ENCODE measurements around the gene UBE2E1.

The UBE2E1 gene

DNA sequence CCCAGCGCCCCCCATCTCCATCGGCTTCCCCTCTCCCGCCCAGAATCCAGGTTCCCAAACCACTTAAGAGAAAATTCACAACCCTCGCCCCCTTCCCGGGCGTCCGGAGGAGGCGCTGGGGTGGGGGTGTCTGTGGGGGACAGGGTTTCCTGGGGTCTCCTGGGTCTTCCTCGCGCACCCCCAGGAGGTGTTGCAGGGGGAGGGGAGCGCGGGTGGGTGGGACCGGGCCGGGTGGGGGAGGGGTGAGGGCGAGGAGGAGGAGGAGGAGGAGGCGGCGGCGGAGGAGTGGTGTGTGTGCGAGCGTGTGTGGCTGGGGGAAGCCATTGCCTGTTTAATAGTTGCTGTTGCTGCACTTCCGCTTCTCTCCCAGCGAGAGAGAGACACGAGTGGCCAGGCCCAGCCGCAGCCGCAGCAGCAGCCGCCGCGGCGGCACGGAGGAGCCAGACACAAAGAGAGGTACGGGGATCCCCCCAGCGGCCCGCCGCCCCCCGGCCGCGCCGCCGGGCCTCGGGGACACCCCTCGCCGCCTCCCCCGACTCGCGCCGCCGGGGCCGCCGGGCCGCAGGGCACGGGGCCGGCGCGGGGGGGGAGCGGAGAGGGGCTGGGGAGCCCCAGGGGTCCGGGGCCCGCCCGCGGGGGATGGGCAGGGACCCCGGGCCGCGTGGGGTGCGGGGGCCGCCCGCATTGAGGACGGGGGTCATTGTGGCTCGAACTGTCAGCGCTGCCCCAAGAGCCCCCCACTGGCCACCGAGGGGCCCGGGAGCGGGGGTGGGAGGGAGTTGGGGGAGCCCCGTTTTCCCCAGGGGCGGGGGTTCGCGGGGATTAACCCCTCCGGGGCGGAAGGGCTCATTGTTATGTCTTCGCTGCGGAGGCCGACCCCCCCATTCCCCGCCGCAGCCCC, at the start of gene UBE2E1:
Gene UBE2E1, plus strand, starts transcription at position 323 of the 901 bp plus-strand sequence. CDS start 1,315 bp downstream, outside the sequence.
- peak in 47 of 51 donors; percentile 14 to 74 (median 52) for DNase-seq

DNA sequence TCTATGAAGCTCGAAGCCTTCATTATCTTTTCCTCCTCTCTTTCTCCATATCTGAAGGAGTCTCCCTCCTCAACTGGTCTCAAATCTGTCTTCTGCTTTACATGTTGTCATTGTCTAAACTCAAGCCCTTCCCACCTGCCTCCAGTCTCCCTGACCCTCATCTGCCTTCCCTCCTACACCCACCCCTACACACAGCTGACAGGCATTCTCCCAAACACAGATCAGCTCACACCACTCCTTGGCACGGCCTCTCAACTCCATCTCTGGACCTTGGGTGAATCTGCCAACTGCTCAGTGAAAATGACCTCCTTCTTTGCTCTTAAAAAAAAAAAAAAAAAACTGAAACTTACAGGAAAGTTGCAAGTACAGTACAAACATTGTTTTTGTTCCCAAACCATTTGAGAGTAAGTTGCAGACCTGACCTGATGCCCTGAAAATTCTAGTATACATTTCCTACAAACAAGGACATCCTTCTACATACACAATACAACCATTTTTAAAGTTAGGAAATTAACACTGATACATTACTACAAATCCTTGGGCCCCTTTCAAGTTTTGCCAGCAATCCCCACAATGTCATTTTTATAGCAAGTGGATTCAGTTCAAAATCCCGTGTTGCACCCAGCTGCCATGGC, 49.4 kb upstream of the UBE2E1 start:
- no peak for DNase-seq

DNA sequence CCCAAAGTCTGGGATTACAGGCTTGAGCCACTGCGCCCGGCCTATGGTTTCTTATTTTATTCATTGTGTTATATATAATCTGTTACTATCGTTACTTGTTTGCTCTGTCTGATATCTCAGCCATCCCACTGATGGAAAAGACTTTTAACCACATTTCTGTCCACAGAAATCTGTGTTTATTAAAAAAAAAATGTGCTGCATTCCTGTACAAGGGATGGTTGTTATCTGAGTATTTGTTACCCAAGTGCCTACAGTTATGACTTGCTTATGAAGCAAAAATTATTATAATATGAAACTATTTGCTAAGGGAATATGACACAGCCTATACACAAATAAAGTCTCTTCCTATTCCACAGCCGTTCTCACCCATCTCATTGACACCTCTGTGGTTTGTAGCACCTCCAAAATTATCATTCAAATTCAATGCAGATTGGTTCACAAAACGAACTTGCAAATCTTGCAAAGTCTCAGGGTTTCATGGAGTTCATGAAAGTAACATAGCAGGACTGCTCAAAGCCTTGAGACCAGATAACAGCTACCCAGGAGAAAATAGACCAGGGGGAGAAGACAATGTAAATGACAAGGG, 47.4 kb upstream of the UBE2E1 start:
- DNase-seq = no peak

DNA sequence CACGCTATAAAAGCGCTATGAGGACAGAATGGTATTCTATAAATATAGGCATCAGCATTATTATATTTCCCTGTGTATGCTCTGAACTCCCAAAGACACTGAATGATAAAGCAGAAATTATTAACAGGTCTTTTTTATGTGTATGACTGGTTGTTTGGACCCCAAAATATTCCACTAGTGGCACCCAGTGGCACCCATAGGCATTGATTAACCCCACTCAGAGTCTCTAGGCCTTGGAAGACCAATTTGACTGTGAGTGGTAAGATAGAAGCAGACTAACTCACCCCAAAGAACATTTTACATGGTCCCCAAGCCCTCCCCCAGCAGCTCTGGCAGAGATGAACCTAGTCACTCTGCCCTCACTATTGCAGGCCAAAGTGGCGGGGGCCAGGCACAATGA, 45.4 kb upstream of the UBE2E1 start:
- DNase-seq = no peak

DNA sequence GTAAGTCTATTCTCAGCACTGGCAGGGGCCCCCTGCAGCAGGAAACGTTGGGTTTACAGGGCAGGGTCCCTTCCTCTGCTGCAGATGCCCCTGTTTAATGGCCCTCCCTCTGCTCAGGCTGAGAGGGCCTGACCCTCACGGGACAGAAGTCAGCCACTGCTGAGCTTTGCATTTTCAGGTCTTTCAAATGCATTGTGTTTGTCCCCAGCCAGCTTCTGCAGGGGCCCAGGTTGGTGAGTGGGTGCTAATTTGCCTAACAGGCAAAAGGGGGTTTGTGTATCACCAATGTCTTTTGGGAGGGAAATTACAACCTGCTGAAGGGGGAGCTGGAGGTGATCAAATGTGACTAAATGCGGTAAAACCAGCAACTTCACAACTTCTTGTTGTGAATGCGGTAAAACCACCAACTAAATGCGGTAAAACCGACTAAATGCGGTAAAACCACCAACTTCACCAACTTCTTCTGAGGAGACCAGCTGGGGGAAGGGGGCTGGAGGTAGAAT, 44.8 kb upstream of the UBE2E1 start:
- no peak for DNase-seq

DNA sequence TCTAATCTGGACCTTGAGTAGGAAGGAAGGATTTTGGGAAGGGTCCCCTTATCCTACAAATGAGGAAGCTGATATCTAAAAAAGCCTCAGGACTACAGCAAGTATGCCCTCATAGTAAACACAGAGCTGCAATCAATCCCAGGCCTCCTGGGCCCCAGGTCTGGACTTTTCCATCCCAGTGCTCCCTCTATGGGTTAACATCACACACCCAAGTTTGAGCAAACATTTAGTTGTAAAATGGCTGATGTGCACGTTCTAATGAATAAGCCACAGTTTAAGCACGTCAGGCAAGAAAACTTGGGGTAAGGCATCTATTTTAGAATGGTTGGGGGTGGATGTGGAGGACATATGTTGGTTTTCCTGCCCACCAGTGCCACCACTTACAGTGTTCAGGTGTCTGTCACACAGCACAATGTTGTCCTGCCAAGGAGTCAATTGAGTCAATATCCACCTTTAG, 44.3 kb upstream of the UBE2E1 start:
- no peak for DNase-seq

DNA sequence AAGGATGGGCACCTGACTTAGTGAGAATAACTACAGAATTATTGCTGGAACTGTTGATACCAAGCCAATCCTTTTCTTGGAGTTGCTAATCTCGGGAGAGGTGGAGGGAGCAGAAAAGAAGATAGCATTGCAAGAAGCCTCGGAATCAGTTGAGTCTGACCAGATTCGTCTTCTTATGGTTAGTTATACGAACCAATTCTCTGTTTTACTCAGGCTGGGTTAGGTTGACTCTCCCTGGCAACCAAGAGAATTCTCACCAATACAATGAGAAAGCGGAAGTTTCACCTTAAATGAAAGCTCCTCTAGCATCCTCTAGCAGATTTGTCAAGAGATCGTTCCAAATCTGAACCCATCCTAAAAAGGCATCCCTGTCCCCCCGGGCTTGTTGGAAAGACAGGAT, 43.5 kb upstream of the UBE2E1 start:
- no peak for DNase-seq

DNA sequence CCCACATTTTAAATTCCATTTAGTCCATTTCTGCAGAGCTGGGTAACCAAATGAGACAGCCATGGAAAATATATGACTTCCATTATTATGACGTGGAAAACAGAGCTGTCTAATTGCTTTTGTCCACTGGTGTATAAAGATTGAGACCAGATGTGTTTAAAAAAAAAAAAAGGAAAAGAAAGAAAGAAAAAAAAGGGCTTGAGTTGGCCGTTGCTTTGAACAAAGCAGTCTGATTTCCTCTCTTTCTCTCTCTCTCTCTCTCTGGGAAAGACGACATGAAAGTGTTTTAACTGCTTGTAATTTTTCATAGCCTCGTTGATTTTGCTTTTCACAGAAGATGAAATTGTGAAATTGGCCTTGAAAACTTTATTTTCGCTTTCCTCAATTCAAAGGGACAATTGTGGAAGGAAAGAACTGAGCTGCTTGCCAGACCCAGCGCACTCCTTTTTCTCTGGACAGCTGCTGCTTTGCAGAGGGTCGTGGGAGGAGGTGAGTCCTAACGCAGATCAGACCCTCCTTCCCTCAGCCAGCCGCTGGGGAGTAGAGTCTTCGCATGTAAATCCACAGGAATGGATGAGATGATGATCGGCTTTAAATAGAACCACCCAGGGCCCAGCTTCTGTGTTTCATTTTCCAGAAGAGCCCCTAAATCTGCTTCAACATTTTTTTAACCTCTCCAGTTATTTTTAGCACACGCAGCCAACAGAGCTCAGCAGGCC, 42.8 kb upstream of the UBE2E1 start:
- DNase-seq = peak in 6 of 51 donors; percentile 2 to 14 (median 4)

DNA sequence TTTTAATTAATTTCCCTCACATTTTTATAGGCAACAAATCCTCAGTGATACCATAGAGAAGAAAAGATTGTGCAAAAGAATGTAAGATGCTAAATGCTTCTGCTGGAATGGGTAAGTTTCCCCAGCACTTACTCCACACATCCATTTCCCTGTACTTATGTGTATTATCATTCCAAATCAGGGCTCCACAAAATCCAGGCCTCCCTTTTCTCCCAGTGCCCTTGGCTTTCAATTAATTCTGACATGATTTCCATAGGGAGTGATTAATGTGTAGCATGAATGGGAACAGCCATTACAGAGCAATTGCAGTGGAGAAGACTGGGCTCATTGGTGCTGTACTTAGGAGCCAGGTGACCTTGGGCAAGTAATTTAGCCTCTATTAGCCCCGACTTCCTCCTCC, 41.3 kb upstream of the UBE2E1 start:
- no peak for DNase-seq

DNA sequence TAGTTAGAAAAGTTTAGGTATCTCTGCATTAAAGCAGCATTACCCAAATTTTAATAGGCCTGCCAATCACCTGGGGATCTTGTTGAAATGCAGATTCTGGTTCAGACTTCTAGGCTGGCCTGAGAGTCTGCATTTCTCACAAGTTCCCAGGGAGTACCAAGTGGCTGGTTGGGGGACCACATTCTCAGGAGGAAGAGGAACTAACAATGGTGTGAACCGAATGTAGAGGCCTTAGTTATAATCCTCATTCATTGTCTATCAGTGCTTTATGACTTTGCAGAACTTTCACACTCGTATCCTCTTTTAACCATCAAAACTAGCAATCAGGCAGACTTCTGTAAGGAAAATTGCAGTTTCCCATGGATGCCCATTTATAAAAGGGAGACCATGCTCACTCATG, 38.2 kb upstream of the UBE2E1 start:
- no peak for DNase-seq

DNA sequence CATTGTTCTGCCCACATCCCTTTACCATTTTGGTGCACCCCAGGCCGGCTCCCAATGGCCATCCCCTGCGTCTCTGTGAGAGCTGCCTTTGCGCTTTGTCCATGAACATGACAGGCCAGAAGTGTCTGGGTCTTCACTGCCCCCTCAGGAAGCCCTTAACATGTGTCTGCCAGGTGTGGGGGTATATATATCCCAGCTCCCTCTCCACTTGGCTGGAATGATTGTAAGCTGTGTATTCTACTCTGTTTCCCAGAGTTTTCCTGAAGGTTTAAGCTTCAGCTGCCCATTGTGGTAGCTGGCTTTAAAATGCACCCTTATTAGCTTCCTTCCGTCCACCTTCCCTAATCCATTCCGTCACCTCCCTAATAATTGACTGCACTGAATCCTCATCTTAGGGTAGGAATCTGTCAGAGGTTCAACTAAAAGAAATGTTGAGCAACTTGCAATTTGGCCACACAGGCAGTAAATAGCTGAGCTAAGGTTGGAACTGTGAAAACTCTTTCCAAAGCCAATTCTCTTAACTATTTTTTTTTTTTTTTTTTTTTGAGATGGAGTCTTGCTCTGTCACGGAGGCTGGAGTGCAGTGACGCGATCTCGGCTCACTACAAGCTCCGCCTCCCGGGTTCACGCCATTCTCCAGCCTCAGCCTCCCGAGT, 30.4 kb upstream of the UBE2E1 start:
- no peak for DNase-seq

DNA sequence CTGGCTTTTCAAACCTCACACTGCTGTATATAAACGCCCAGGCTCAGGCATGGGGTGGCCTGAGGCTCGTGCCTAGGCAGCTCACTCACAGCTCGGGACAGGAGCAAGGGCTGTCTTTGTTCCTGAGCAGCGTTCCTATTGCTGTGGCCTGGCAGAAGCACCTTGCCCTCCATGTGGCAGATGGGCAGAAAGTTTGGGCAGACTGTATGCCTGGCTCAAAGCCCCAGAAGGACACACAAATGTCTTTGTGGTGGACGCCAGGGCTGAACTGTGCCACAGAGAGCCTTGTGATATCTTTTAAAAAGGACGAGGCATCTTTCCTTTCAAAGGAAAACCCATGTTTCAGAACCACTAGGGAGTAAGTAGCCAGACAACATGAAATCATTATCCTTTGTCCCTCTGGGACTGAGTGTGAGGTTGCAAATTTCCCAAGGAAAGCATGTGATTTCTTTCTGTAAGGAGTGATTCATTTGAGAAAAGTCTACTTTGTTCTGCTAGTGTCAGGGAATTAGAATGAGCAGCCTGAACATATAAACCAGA, 29.3 kb upstream of the UBE2E1 start:
- peak in 28 of 51 donors; percentile 1 to 47 (median 22) for DNase-seq

DNA sequence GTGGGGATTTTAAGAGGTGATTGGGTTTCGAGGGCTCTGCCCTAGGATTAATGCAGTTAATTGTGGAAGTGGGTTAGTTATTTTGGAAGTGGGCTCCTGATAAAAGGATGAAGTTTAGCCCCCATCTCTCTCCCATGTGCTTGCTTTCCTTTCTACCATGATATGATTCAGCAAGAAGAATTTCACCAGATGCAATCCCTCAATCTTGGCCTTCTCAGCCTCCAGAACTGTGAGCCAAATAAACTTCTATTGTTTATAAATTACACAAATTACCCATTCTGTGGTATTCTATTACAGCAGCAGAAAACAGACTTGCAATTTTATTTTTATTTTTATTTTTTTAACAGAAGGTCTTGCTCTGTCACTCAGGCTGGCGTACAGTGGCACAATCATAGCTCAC, 27.3 kb upstream of the UBE2E1 start:
- DNase-seq = no peak

DNA sequence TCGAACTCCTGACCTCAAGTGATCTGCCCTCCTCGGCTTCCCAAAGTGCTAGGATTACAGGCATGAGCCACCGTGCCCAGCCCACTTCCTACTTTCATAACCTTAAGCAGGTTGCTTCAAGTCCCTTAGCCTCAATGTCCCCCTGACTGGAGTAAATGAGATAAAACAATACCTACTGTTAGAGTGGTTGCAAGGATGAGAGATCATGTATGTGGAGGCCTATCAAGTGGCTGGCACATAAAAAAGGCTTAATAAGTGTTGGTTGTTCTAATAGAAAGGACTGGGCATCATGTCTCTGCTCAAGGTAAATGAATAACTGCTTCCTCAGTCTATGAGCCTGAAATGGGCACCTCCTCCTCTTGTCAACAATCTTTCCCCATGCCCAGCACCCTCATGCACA, 25.9 kb upstream of the UBE2E1 start:
- no peak for DNase-seq

DNA sequence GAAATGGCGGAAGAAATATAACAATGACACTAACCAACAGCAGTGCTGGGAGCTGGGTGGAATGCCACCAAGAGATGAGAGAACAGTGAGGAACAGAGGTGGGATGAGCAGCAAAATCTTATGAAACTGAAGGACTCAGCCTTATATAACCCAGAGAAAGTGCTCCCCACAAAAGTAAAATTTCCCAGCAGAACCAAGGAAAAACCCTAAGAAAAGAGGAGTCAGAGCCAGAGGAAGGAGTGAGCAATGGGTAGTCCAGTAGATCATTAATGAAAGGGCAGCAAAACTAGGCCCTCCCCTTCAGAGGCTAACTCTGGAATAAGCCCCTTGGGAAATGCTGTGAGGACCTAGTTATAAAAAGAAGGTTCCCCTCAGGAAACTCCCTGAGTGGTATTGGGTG, 24.7 kb upstream of the UBE2E1 start:
- no peak for DNase-seq

DNA sequence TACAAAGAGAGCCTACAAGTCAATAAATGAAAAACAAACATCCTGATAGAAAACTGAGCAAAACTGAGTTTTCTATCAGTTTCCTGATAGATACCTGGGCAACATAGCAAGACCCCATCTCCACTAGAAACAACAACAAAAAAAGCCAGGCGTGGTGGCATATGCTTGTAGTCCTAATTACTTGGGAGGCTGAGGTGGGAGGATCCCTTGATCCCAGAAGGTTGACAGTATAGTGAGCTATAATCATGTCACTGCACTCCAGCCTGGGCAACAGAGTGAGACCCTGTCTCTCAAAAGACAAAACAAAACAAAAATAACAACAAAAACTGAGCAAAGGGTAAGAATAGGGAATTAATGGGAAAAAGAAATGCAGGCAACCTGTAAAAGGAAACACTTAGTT, 23.9 kb upstream of the UBE2E1 start:
- no peak for DNase-seq

DNA sequence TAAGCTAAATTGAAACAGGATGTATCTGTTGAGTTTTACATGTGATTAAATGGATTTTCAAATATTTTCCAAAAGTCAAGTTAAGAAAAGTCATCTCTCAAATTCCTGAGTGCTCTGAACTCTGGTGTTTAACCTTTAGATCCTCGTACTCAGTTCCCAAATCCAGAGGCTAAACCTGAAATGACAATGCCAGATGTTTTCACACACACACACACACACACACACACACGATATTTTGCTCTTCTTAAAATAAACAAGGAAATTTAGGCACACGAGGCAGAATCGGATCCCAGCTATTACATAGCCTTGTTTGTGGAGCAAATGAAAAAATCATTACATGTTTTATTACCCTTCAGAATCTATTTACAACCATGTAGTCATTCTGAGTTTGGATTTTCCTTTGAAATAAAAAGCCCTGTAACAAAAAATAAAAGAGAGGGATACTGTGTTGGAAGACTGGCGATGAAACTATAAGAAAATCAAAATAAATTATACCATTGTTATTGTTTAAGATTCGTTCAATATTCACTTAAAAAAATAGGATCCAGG, 20.6 kb upstream of the UBE2E1 start:
- no peak for DNase-seq

DNA sequence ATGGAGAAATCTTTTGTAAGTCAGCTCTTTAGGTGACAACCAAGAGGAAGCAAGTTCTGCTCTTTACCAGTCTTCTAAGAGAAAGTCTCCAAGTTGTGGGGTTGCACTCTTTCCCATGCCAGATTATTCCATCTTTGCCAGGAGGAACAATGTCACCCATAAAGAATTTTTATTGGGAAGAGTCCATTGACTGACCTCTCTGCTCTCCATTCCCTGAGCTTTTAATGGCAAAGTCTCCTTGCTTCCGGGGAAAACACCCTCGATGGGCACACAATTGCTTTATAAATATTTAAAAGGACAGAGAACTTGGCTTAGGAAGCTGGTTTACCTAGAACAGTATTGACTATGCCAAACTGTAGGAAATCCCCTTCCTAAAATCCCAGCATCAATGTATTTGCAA, 19.9 kb upstream of the UBE2E1 start:
- no peak for DNase-seq

DNA sequence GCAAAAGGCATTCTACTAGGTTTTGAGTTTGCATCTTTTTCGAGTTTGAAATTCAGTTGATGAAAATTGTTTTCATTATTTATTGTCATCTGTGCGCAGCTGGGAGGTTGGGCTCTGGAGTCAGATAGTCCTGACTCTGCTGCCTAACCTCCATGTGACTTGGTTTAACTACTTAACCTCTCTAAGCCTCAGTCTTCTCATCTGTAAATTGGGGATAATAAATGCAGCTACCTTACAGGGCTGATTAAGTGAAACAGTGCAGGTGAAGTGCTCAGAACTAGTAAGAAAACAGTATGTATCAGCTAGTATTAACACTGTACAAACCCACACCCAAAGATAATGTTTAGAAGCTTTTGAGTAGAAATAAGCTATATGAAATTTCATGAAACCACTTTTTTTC, 14.1 kb upstream of the UBE2E1 start:
- no peak for DNase-seq

DNA sequence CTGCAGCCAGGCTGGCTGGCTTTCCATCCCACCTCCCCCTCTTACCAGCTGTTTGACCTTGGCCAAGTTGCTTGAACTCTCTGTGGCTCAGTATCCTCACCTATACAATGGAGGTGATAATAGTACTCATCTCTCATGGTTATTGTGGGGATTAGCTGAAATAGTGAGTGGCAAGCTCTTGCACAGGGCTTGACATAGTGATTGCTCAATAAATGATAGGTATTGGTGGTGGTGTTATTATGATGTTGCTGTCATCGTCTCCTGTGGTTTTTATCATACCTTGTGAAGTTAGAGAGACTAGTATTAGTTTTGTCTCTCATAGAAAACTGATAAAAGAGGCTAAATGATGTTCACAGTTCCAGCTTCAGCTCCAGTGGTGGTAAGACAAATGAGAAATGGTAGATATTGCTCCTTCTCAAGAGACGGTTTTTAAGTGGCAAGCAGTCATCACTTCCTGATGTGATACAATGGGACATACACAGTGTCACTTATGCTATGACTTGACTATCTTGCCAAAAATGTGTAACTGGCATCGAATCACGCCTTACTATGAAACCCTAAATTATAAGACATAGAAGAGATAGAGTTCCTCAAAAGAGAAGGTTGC, 12.1 kb upstream of the UBE2E1 start:
- DNase-seq = no peak
